HG03460 (cell line): ENCODE measurements around the gene TSHZ1.
A peak's percentile ranks its signal among the peaks of the same experiment; 100 is the strongest.

ENCODE experiments used
- ATAC-seq: cut with Tn5 transposase; IDR thresholded peaks from one replicate; pipeline ENCODE4 v1.9.1; 2021; ENCODE audit not compliant: unreplicated experiment

The TSHZ1 gene

DNA sequence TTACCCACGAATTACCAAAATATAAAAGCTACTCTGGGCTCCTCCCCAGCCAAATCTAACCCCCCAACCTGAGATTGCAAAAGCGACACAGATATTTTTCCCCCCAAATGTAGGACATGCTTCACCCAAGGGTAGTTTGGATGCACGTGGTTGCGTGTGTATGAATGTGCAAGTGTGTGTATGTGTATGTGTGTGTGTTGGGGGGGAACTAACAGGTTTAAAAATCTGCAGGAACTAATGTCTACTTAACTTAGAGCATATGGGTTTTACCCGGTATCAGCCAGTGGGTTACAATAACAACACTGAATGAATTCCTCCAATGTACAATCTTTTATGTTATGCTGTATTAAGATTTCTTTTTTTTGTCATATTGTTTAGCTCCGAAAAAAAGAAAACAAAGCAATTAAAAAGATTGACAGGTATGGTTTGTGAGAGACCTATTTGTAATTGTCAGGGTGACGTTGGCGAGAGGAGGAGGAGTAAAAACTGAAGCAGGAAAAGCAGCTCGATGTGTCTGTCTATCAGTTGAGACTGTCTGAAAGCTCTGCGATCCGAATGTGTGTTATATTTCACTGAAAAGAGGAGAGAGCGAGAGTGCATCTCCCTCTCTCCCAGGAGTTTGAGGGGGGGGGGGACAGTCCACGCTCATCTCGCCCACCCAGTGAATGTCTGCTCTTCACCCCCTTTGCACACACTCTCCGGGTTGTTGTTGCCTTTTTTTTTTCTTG lies at the start of gene TSHZ1:
TSS of gene TSHZ1 (plus strand) at position 524 of the 728 bp plus-strand sequence. CDS start 1,080 bp downstream, outside the sequence.
- peak; percentile 31 for ATAC-seq

DNA sequence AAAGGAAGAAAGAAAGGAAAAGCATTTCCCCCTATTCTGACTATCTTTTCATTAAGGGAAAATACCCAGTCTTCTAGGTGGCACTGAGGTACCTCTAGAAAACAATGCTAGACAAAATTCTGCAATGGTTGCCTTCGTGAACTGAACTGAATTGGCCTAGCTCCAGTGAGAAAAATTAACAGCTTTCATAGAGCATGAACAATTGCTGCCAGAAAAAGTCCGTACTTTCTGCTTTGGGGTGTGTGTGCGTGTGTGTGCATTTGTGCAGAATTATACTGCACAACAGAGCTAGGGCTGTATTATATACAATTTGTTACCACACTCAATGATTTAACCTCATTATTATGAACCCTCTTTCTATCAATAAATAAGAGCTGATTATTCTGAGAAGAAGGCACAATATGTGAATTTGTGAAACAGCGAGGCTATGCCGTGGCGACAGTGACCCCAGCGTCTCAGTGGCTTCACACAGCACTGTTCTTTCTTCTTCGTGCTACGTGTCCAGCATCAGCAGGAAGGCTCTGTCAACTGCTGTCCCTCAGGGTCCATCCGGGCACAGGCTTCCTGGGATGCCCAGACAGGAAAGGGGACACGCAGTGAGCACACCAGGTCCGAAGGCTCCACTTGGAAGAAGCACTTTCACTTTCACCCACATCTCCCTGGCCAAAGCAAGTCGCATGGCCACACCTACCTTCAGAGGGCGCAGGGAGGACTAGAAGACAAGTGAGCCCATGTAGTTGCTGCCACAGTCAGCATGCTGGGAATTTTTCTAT lies 49.2 kb upstream of the TSHZ1 start:
- peak; percentile 51 for ATAC-seq

- no peak for ATAC-seq
Observed at GRCh38 chr18:75162467-75162866, 48.1 kb upstream of the TSHZ1 start.

GRCh38 chr18:75162978-75163377 lies 47.6 kb upstream of the TSHZ1 start:
- ATAC-seq: no peak

DNA sequence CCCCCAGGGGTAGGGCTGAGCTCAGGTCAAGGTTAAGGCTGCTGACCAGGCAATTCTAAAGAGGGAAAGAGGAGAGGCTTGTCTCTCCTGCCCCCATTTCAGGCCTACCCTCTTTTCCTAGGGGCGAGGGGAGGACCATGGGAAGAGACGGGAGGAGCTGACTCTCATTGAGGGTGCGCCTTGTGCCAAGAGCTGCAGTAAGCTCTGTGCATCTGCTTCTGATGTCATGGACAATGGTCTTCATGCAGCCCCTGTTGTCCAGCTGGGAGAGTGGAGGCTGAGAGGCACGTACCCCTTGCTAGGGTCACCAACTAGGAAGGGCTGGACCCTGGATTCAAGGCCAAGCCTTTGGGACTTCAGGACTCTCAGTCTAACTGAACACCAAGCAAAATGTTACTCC lies 46.9 kb upstream of the TSHZ1 start:
- ATAC-seq: no peak

GRCh38 chr18:75164479-75164878 lies 46.1 kb upstream of the TSHZ1 start:
- ATAC-seq: no peak

DNA sequence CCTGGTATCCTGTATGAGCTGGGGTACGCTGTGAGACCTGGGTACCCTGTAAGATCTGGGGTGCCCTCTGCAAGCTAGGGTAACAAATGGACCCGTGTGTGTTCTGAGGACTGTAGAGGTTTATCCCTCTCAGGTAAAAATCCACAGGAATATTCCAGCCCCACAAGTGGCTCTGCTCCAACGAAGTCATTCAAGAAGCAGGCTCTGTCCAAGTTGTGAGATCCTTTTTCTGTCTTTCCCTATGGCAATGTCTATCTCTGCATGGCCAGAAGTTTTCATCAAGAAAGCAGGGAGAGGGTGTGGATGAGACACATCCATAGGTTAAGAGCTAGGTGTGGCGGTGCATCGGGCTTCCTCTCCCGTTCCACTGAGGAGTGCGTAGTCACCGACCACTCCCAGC lies 44.7 kb upstream of the TSHZ1 start:
- ATAC-seq: no peak

GRCh38 chr18:75167137-75167536 lies 43.5 kb upstream of the TSHZ1 start:
- no peak for ATAC-seq

- ATAC-seq: no peak
Observed at GRCh38 chr18:75167759-75168618, 42.6 kb upstream of the TSHZ1 start.

- no peak for ATAC-seq
Observed at GRCh38 chr18:75168619-75169018, 42.0 kb upstream of the TSHZ1 start.

GRCh38 chr18:75169411-75169810 lies 41.2 kb upstream of the TSHZ1 start:
- no peak for ATAC-seq

DNA sequence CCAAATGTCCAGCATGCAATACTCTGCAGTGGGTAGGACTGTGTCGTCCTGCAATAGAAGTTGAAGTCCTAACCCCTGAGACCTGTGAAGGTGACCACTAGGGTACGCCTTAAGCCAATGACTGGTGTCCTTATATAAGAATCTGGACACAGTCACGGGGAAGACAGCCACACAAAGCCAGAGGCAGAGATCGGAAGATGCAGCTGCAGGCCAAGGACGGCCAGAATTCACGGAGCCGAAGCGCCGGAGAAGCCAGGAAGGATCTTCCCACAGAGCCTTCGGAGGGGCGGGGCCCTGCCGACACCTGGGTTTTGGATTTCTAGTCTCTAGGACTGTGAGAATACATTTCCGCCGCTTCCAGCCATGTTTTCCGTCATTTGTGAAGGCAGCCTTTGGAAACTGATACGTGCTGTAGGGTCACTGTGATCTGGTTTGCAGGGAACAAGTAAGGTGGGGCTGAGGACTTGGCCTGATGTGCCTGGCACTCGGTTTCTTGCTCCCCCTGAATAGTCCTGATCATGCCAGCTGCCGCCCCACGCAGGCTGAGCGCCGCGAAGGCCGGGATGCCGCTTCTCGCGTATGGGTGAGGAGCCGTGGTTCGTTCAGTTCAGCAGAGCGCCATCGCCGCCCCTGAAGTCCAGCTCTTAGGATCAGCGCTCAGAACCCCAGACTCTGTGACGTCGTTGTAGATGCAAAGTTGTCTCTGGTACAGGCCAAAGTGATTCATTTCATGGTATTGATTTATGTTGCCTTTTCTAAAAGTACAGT lies 40.4 kb upstream of the TSHZ1 start:
- ATAC-seq: no peak

DNA sequence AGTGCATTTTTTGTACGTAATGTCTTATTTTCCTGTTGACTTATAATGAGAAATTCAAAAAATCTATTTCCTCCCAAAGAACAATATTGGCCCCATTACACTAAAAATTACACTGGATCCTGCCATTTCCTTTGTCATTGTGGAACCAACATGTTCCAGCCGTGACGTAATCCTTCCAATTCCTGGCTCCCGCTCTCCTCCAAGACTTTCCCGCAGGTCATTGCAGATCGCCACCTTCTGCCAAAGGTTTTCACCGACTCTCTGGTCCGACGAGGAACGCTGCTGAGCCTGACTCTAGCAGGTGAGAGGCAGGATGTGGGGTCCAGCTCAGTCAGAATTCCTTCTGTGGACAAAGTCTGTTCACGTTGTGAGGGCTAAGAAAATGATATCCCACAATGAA lies 39.7 kb upstream of the TSHZ1 start:
- ATAC-seq: no peak

DNA sequence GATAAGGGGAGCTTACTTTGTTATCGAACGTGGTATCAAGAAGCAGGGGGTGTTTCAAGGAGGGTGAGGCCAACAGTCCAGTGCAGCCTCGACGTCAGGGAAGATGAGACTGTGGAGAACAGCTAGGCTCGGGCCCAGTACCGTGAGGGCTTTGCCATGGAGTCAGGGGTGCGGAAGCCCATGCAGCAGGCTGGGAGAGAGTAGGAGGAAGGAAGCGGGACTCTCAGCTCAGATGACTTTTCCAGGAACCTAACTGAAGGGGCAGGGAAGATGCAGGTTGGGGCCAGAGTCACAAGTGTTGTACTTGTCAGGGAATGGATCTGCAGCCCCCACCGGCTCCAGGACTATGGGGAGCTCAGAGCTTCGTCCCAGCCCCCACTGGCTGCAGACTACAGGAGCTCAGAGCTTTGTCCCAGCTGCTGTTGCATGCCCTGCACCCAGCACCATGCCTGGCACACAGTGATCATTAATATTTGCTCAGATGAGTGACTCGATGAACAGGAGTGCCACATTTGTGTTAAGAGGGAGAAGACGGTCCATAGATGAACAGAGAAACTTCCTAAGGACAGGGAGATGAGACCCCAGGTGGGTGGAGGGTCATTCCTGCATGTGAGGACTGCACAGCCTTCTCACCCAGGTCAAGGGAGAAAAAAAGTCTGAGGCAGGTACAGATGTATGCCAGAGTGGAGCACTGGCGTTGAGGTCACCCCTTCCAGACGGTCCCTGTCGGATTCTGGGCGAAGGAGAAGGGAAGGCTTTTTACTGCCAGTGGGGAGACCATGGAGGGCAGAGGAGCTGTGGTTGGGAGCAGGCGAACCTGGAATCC lies 38.1 kb upstream of the TSHZ1 start:
- peak; percentile 9 for ATAC-seq

- ATAC-seq: peak; percentile 99
Observed at GRCh38 chr18:75173125-75173432, 37.5 kb upstream of the TSHZ1 start.

DNA sequence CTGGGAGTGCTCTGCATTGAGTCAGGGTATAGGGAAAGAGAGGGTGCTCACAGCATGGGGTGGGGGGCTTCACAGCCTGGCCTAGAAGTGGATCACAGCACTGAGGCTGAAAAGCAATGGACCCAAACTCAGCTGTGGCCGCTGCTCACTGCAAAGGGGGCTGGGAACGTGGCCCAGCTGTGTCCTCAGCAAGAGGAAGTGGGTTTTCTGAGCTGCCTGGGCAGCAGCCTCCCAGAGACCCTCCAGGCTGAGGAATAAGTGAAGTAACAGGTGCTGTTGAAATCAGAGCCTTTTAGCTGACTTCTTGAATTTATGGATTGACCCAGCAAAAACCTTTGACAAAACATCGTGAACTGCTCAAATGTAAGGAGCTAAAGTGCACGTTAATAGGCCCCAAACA lies 36.9 kb upstream of the TSHZ1 start:
- ATAC-seq: no peak

DNA sequence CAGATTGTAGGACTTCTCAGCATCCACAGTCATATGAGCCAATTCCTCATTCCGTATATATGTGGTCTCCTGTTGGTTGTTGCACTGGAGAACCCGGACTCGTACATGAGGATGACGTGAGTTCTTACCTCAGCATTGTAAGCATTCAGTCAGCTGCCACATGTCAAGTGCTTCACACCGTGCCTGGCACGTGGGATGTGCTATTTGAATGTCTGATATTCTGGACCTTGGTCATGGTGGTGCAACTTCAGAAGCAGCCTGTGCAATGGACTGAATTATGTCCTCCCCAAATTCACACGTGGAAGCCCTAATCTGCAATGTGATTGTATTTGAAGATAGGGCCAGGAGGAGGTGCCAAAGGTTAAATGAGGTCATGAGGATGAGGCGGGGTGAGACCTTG lies 33.7 kb upstream of the TSHZ1 start:
- no peak for ATAC-seq

DNA sequence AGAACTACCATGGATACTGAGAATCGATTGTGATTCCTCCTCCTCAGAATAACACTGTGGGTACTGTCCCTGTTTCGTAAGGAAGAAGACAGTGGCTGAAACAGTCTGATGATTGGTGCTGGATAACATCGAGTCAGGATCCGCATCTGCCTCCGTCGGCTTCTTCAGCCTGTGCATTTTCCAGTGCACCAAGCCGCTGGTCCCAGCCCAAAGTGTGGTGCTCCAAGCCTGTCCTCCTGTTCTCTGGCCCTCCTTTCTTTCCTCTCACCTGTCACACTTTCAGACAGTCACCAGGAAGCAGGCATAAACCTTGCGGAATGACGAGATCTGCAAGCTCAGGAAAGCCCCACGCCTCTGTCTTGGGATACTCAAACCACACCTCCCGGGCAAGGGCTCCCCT lies 32.2 kb upstream of the TSHZ1 start:
- no peak for ATAC-seq

- no peak for ATAC-seq
Observed at GRCh38 chr18:75179819-75180600, 30.6 kb upstream of the TSHZ1 start.
